ENCODE data around the gene CDC6. TPM values are rescaled to one million over a fixed set of nuclear protein-coding genes. Genes with fewer than 3 reads are reported as not detected.

Gene CDC6
- total RNA-seq, 1 experiment from 2014 or later = 96.8 TPM

DNA sequence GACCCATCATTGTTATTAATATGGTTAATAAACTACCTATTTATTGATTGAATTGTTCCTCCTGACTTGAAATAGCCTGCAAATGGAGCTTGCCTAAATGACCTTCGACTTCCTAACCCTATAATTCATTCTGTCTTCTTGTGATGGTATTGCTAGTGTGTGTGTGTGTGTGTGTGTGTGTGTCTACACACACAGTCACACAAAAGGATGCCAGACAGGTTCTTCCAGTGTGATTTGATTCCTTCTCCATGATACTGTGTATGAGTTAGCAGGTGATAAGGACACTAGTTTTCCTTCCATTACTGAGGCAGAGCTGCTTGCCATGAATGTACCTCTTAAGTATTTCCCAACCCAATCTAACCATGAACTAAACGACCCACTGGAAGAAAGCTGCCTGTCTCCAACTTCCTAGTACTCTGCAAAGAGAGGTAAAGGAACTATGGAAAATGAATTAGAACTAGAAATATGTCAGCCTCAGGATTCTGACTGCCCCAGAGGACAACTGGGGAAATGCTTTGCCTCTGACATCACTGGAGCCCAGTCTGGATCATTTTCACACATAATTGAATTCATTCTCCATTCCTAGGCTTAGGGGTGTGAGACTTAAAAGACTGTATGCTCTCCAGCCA is 3.5 kb upstream of the CDC6 start:
- BruUV-seq (replicated peaks) = TSS peak; percentile 46
- Mint-ChIP-seq H3K4me3 (ENCODE audit: unreplicated experiment) (peak overlapping the region; percentile 64), H3K9me3 (ENCODE audit: unreplicated experiment) (no peaks in the 10 kb centered on the region), H3K4me1 (ENCODE audit: insufficient read depth, unreplicated experiment) (peaks cover 19% of the 10 kb centered on the region), H3K27me3 (ENCODE audit: insufficient read depth, unreplicated experiment) (no peaks in the 10 kb centered on the region), H3K36me3 (ENCODE audit: insufficient read depth, unreplicated experiment) (peaks cover 48% of the 10 kb centered on the region), H3K27ac (ENCODE audit: low read depth, unreplicated experiment) (peak overlapping the region; percentile 37)
- TF ChIP-seq CTCF (IDR thresholded peaks at IDR 0.05; ENCODE audit: unreplicated experiment) = peak; percentile 11
- intact Hi-C loops (cut with micrococcal nuclease) = no loop called here
- ChIA-PET POLR2A (interaction anchor here (0.6 to 3.9 kb wide), 24 partner anchors 24 to 823 kb away, joined by 3 to 35 read pairs (median 4); partner anchors contain the start of genes CASC3, CDK12, NR1D1 and WIPF2), CTCF (interaction anchor here (0.6 to 2.5 kb wide), 12 partner anchors 11 to 508 kb away, joined by 3 to 13 read pairs (median 4); no protein-coding TSS in a partner anchor)
- no peak for DNase-seq (ENCODE audit: unreplicated experiment)

- POLR2A ChIA-PET = interaction anchor here (1.0 to 1.3 kb wide), 2 partner anchors 67 to 92 kb away, joined by 3 to 5 read pairs; partner anchors contain the start of gene WIPF2
- H3K4me1 Mint-ChIP-seq (ENCODE audit: insufficient read depth, unreplicated experiment) = peaks cover 24% of the 10 kb centered on the region
- H3K36me3 Mint-ChIP-seq (ENCODE audit: insufficient read depth, unreplicated experiment) = peaks cover 39% of the 10 kb centered on the region
- no peaks in the 10 kb centered on the region for H3K9me3 Mint-ChIP-seq (ENCODE audit: unreplicated experiment)
- intact Hi-C loops (cut with micrococcal nuclease) = no loop called here
- DNase-seq (ENCODE audit: unreplicated experiment) = no peak
- H3K27ac Mint-ChIP-seq (ENCODE audit: low read depth, unreplicated experiment) = no peak overlapping the region
- no peak overlapping the region for H3K4me3 Mint-ChIP-seq (ENCODE audit: unreplicated experiment)
- BruUV-seq (replicated peaks) = no TSS peak
- no peak for TF ChIP-seq CTCF (IDR thresholded peaks at IDR 0.05; ENCODE audit: unreplicated experiment)
- no peaks in the 10 kb centered on the region for H3K27me3 Mint-ChIP-seq (ENCODE audit: insufficient read depth, unreplicated experiment)
- CTCF ChIA-PET = interaction anchor here (1.2 to 2.5 kb wide), 3 partner anchors 68 to 173 kb away, joined by 4 to 10 read pairs (median 9); partner anchors contain the start of gene WIPF2
These were observed 1.2 kb upstream of the CDC6 start for GRCh38 chr17:40286473-40286872.

- ChIA-PET POLR2A (interaction anchor here (1.3 kb wide), 1 partner anchor 93 kb away, joined by 5 read pairs; no protein-coding TSS in a partner anchor), CTCF (interaction anchor here (1.2 to 2.5 kb wide), 2 partner anchors 85 to 174 kb away, joined by 4 to 10 read pairs; no protein-coding TSS in a partner anchor)
- peak overlapping the region; percentile 99 for H3K4me3 Mint-ChIP-seq (ENCODE audit: unreplicated experiment)
- intact Hi-C loops (cut with micrococcal nuclease) = no loop called here
- BruUV-seq (replicated peaks) = no TSS peak
- H3K4me1 Mint-ChIP-seq (ENCODE audit: insufficient read depth, unreplicated experiment) = peaks cover 24% of the 10 kb centered on the region
- no peaks in the 10 kb centered on the region for H3K27me3 Mint-ChIP-seq (ENCODE audit: insufficient read depth, unreplicated experiment)
- H3K27ac Mint-ChIP-seq (ENCODE audit: low read depth, unreplicated experiment) = peak overlapping the region; percentile 69
- no peaks in the 10 kb centered on the region for H3K9me3 Mint-ChIP-seq (ENCODE audit: unreplicated experiment)
- peaks cover 33% of the 10 kb centered on the region for H3K36me3 Mint-ChIP-seq (ENCODE audit: insufficient read depth, unreplicated experiment)
- no peak for DNase-seq (ENCODE audit: unreplicated experiment)
- TF ChIP-seq CTCF (IDR thresholded peaks at IDR 0.05; ENCODE audit: unreplicated experiment) = no peak
These were observed 553 bp upstream of the CDC6 start for GRCh38 chr17:40287159-40287493.

GRCh38 chr17:40290629-40291280 is 3.1 kb downstream of the CDC6 start:
- no peaks in the 10 kb centered on the region for H3K27me3 Mint-ChIP-seq (ENCODE audit: insufficient read depth, unreplicated experiment)
- peak; percentile 88 for DNase-seq (ENCODE audit: unreplicated experiment)
- H3K27ac Mint-ChIP-seq (ENCODE audit: low read depth, unreplicated experiment) = no peak overlapping the region
- no peaks in the 10 kb centered on the region for H3K9me3 Mint-ChIP-seq (ENCODE audit: unreplicated experiment)
- POLR2A ChIA-PET = interaction anchor here (0.5 to 3.5 kb wide), 13 partner anchors 17 to 310 kb away, joined by 3 to 21 read pairs (median 5); partner anchors contain the start of genes NR1D1, PSMD3 and WIPF2
- no TSS peak for BruUV-seq (replicated peaks)
- H3K4me3 Mint-ChIP-seq (ENCODE audit: unreplicated experiment) = no peak overlapping the region
- peaks cover 39% of the 10 kb centered on the region for H3K36me3 Mint-ChIP-seq (ENCODE audit: insufficient read depth, unreplicated experiment)
- TF ChIP-seq CTCF (IDR thresholded peaks at IDR 0.05; ENCODE audit: unreplicated experiment) = peak; percentile 55
- intact Hi-C loops (cut with micrococcal nuclease) = loop anchor here (1.0 kb wide), 3 partner anchors 89 to 277 kb away; no protein-coding TSS in a partner anchor
- H3K4me1 Mint-ChIP-seq (ENCODE audit: insufficient read depth, unreplicated experiment) = peaks cover 15% of the 10 kb centered on the region
- CTCF ChIA-PET = interaction anchor here (0.5 to 8.6 kb wide), 24 partner anchors 9 to 1422 kb away, joined by 3 to 131 read pairs (median 4); partner anchors contain the start of genes CSF3, GAST and WIPF2

Measured in MCF 10A (cell line).